Suprapubic skin (tissue), 4 donors: ENCODE results near the gene PLA2G12B.

Source experiments
- EP300 ChIP-seq: sonication (generic); formaldehyde crosslinking; IDR thresholded peaks from one replicate; pipeline ENCODE4 v1.6.1; 2017; ENCODE audit warnings: antibody characterized with exemption
- POLR2A ChIP-seq, 2 donors: fragments of 450-650 bp; IDR thresholded peaks; one replicate each; pipeline ENCODE4 v1.6.1; 2017; ENCODE audit warnings: antibody characterized with exemption in 2 of 2, mild to moderate bottlenecking in 2 of 2, moderate library complexity in 2 of 2
- POLR2AphosphoS5 ChIP-seq, 3 donors: sonication (generic); formaldehyde crosslinking; IDR thresholded peaks; one replicate each; pipeline ENCODE4 v1.6.1; 2017; ENCODE audit warnings: antibody characterized with exemption in 3 of 3
- TF ChIP-seq, protein P1 (sequence below), 2 donors: fragments of 200-600 bp in 1 of 2; fragments of 450-650 bp in 1 of 2; sonication (generic) in 1 of 2; IDR thresholded peaks; one replicate each; pipeline ENCODE4 v1.5.1; 2016 to 2019; ENCODE audit warnings: antibody characterized with exemption in 2 of 2, mild to moderate bottlenecking in 1 of 2, moderate library complexity in 1 of 2

DNA sequence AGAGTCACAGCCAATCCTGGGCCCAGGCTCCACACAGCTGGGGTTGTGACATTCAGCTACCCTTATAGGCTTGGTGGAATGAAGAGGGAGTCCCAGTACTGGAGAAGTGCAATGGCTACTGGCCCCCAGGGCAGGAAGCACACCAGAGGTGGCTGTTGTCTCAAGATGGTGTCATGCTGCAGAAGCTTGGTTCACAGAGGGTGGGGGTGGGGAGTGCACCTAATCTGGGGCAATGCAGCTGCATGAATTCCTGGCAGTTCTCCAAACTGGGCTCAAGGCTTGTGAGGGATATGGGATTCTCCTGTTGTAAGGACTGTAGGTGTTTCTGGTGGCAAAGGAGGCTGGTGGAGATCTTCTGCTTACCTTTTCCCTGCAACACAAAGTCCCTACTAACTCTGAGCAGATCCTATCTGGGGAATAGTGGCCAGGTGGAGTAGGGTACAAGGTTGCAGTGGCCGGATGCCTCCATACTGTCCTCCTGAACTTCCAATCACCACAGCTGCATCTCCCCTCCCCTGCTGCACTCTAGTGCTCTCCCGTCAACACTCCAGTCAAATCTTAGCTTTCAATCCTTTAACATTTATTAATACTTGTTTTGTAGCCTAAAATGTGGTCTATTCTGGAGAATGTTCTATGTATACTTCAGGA is 27.4 kb upstream of the PLA2G12B start:
- TF ChIP-seq, protein P1, sequence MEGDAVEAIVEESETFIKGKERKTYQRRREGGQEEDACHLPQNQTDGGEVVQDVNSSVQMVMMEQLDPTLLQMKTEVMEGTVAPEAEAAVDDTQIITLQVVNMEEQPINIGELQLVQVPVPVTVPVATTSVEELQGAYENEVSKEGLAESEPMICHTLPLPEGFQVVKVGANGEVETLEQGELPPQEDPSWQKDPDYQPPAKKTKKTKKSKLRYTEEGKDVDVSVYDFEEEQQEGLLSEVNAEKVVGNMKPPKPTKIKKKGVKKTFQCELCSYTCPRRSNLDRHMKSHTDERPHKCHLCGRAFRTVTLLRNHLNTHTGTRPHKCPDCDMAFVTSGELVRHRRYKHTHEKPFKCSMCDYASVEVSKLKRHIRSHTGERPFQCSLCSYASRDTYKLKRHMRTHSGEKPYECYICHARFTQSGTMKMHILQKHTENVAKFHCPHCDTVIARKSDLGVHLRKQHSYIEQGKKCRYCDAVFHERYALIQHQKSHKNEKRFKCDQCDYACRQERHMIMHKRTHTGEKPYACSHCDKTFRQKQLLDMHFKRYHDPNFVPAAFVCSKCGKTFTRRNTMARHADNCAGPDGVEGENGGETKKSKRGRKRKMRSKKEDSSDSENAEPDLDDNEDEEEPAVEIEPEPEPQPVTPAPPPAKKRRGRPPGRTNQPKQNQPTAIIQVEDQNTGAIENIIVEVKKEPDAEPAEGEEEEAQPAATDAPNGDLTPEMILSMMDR (IDR thresholded peaks at IDR 0.05) = no peak
- TF ChIP-seq POLR2AphosphoS5 (IDR thresholded peaks at IDR 0.05) (no peak), EP300 (no peak), POLR2A (IDR thresholded peaks at IDR 0.05) (no peak)
